Measurements from ENCODE around the gene LRRC8B. TPM values are rescaled to one million over a fixed set of nuclear protein-coding genes. Genes with fewer than 3 reads are reported as not detected.

The LRRC8B gene
- total and polyA plus RNA-seq, 2 of the 8 experiments (the other 6 are each of a cell fraction or from before 2014, with no cell fraction given), result 18.4 to 29.2 TPM

DNA sequence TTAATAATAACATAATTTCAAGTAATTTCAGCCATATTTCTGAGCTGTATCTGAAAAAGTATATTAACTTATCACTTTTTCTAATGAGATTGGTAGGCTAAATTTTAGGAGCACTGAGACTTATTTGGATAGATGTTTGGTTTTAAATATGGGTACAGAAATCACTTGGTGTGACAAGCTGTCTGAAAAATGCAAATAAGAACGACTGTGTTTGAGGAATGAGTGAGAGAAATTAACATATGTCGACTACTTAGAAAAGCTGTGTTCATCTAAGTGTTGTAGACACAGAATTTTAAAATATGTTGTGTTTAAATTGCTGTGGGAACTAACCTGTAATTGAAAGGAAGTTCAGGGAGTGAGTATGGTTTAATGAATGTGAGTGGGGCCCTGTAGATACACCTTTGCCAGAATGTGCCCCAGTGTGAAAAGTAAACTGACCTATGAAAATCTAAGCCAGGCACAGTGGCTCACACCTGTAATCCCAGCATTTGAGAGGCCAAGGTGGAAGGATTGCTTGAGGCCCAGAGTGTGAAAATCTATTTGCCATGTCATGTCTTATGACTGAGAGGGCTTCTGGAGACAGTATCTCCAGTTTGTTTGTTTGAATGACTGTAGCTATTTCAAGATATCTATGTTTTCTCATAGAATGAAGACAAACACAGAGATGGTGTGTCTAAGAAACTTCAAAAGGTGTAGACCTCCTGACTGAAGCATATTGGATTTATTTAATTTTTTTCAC is 54.5 kb downstream of the LRRC8B start:
- H4K20me1 ChIP-seq (replicated peaks in 1 of 2; ENCODE audit: control insufficient read depth in 1 of 2, insufficient read depth in 2 of 2, low read length in 2 of 2), result peaks cover 1 to 3% of the 10 kb centered on the region in 2 experiments
- H2BK120ac ChIP-seq (replicated peaks; ENCODE audit: low read depth, low read length), result no peak overlapping the region
- no peak overlapping the region for H3K14ac ChIP-seq (ENCODE audit: insufficient read length)
- no peak overlapping the region for H2BK20ac ChIP-seq (ENCODE audit: low read length)
- no peak overlapping the region for H3K18ac ChIP-seq (ENCODE audit: extremely low read depth, low read length)
- H2BK15ac ChIP-seq (ENCODE audit: low read length), result no peak overlapping the region
- no peak overlapping the region for H2BK12ac ChIP-seq (ENCODE audit: low read depth, low read length)
- WGBS, 2 experiments (ENCODE audit: extremely low coverage in 1 of 2, insufficient coverage in 1 of 2, insufficient read length in 1 of 2, insufficient replicate concordance in 2 of 2, low coverage in 1 of 2, low lambda C conversion rate in 2 of 2, missing lambda C conversion rate in 1 of 2), result 84% methylated on average over 2 of the region's 2 CpGs; no CpG with 5 or more reads in 1 of the 2 experiments
- no peak overlapping the region for H3K4me3 ChIP-seq (ENCODE audit: extremely low read depth in 1 of 4, insufficient read depth in 2 of 4, low read depth in 3 of 4, low read length in 4 of 4)
- no peaks in the 10 kb centered on the region for H3K79me2 ChIP-seq (ENCODE audit: control insufficient read depth in 1 of 2, insufficient read depth in 2 of 2, low read length in 2 of 2)
- ChIA-PET CTCF (ENCODE audit: partially characterized antibody) (interaction anchor here (0.7 to 2.3 kb wide), 5 partner anchors 19 to 184 kb away, joined by 3 to 10 read pairs (median 3); no protein-coding TSS in a partner anchor), POLR2A (ENCODE audit: partially characterized antibody) (interaction anchor here (0.6 to 1.2 kb wide), 2 partner anchors 13 to 1058 kb away, joined by 3 read pairs; no protein-coding TSS in a partner anchor)
- H3K23ac ChIP-seq (ENCODE audit: insufficient read length), result no peak overlapping the region
- H3K27me3 ChIP-seq (replicated peaks in 1 of 4; ENCODE audit: control insufficient read depth in 3 of 4, extremely low read depth in 1 of 4, insufficient read depth in 3 of 4, low read length in 3 of 4), result no peaks in the 10 kb centered on the region; a peak in 1 of 7 replicates
- H4K8ac ChIP-seq (ENCODE audit: extremely low read depth, insufficient read depth, low read length), result no peak overlapping the region
- no peak overlapping the region for H3K56ac ChIP-seq (replicated peaks; ENCODE audit: insufficient read length, low read depth, low read length)
- DNase-seq (ENCODE audit: low read depth in 1 of 2, low spot score in 2 of 2), result no peak
- H2BK5ac ChIP-seq (ENCODE audit: low read depth, low read length), result no peak overlapping the region
- H3K9ac ChIP-seq (replicated peaks in 1 of 4; ENCODE audit: extremely low read depth in 1 of 4, low read depth in 3 of 4, low read length in 3 of 4), result no peak overlapping the region
- H3K4me1 ChIP-seq (replicated peaks in 1 of 4; ENCODE audit: control insufficient read depth in 3 of 4, insufficient read depth in 4 of 4, low read length in 3 of 4), result no peaks in the 10 kb centered on the region
- H3K27ac ChIP-seq (ENCODE audit: low read depth, low read length), result no peak overlapping the region
- H3K79me1 ChIP-seq (ENCODE audit: low read depth, low read length), result no peaks in the 10 kb centered on the region
- no peaks in the 10 kb centered on the region for H3K23me2 ChIP-seq (ENCODE audit: low read depth, low read length)
- H4K5ac ChIP-seq (ENCODE audit: insufficient read length, low read depth, low read length), result no peak overlapping the region
- H4K91ac ChIP-seq (replicated peaks; ENCODE audit: insufficient read length, low read length), result no peak overlapping the region
- H2AK5ac ChIP-seq (ENCODE audit: low read depth, low read length), result no peak overlapping the region
- H3K9me3 ChIP-seq (ENCODE audit: insufficient read depth in 2 of 2, low read depth in 1 of 2, low read length in 1 of 2), result no peaks in the 10 kb centered on the region
- H3K4me2 ChIP-seq (ENCODE audit: insufficient read depth in 1 of 2, low read depth in 2 of 2, low read length in 2 of 2), result no peak overlapping the region
- no peak for FAIRE-seq
- H3K4ac ChIP-seq (replicated peaks; ENCODE audit: insufficient read length, low read depth, low read length), result no peak overlapping the region
- no peak overlapping the region for H2AFZ ChIP-seq (ENCODE audit: low read length)
- peaks cover 0 to 20% (median 12%) of the 10 kb centered on the region in 4 experiments; a peak in 7 of 8 replicates for H3K36me3 ChIP-seq (ENCODE audit: control insufficient read depth in 2 of 4, insufficient read depth in 4 of 4, low read length in 3 of 4)
- TF ChIP-seq POU5F1 (IDR thresholded peaks at IDR 0.05; ENCODE audit: low read depth, low read length) (no peak), SP4 (IDR thresholded peaks at IDR 0.05; ENCODE audit: low read length) (no peak), BCL11A (IDR thresholded peaks at IDR 0.05; ENCODE audit: low read depth in 2 of 2, low read length in 2 of 2) (no peak), HDAC6 (IDR thresholded peaks at IDR 0.05; ENCODE audit: low read depth, low read length) (no peak), CEBPB (IDR thresholded peaks at IDR 0.05; ENCODE audit: low read depth, low read length) (no peak), CTBP2 (IDR thresholded peaks at IDR 0.05; ENCODE audit: borderline replicate concordance, insufficient read depth, insufficient read length, low read length) (no peak), NANOG (IDR thresholded peaks at IDR 0.05; ENCODE audit: insufficient read depth, low read depth, low read length, poor library complexity, severe bottlenecking) (no peak), BACH1 (IDR thresholded peaks at IDR 0.05; ENCODE audit: low read length) (no peak)

Data from H1 (cell line).